HepG2 (cell line): ENCODE results near the gene SLC9C2. TPM values are rescaled to one million over a fixed set of nuclear protein-coding genes. Genes with fewer than 3 reads are reported as not detected.

Experiments
- AHDC1 ChIP-seq: sonication (generic); formaldehyde crosslinking; IDR thresholded peaks from 2 replicates; pipeline ENCODE4 v1.5.1; 2020; ENCODE audit warnings: mild to moderate bottlenecking, missing genetic modification reagents, borderline replicate concordance
- FOXJ3 ChIP-seq: sonication (generic); formaldehyde crosslinking; IDR thresholded peaks from 2 replicates; pipeline ENCODE4 v1.4.0; 2020; ENCODE audit warnings: missing genetic modification reagents, mild to moderate bottlenecking, borderline replicate concordance
- ISX ChIP-seq: sonication (generic); formaldehyde crosslinking; conservative IDR thresholded peaks from 2 replicates; pipeline ENCODE4 v1.5.0; 2020; ENCODE audit warnings: missing genetic modification reagents
- MAF1 ChIP-seq: sonication (generic); formaldehyde crosslinking; IDR thresholded peaks from 2 replicates; pipeline ENCODE4 v1.5.0; 2020; ENCODE audit warnings: missing genetic modification reagents, borderline replicate concordance
- MEIS1 ChIP-seq: sonication (generic); formaldehyde crosslinking; IDR thresholded peaks from 2 replicates; pipeline ENCODE4 v1.9.0; 2021; ENCODE audit warnings: mild to moderate bottlenecking, missing genetic modification reagents, moderate library complexity, borderline replicate concordance
- NR2F6 ChIP-seq, 2 experiments: IDR thresholded peaks; 2 replicates each; pipeline ENCODE4 v1.6.1; 2016; ENCODE audit warnings: antibody characterized with exemption in 1 of 2, mild to moderate bottlenecking in 1 of 2
- PITX1 ChIP-seq: sonication (generic); formaldehyde crosslinking; IDR thresholded peaks from 2 replicates; pipeline ENCODE4 v1.5.1; 2020; ENCODE audit warnings: mild to moderate bottlenecking, missing genetic modification reagents
- SIX1 ChIP-seq: sonication (generic); formaldehyde crosslinking; IDR thresholded peaks from 2 replicates; pipeline ENCODE4 v1.4.0; 2020; ENCODE audit warnings: missing genetic modification reagents, borderline replicate concordance
- SOX6 ChIP-seq, 2 experiments: fragments of 450-650 bp in 1 of 2; sonication (generic) in 1 of 2; formaldehyde crosslinking in 1 of 2; IDR thresholded peaks; 2 replicates each; pipeline versions ENCODE4 v1.4.0 to v1.6.1; 2017 to 2020; ENCODE audit warnings: antibody characterized with exemption in 1 of 2, mild to moderate bottlenecking in 1 of 2, missing genetic modification reagents in 1 of 2
- SP1 ChIP-seq, 2 experiments: fragments of 450-650 bp in 1 of 2; sonication (generic) in 1 of 2; formaldehyde crosslinking in 1 of 2; IDR thresholded peaks; 2 replicates each; pipeline versions ENCODE4 v1.4.0 to v1.6.1; 2016 to 2020; ENCODE audit warnings: missing genetic modification reagents in 1 of 2
- SUZ12 ChIP-seq: fragments of 150-350 bp; IDR thresholded peaks from 2 replicates; pipeline ENCODE4 v1.6.1; 2014; ENCODE audit warnings: low read depth, low read length
- SYNCRIP ChIP-seq: fragments of 200-400 bp; formaldehyde crosslinking; IDR thresholded peaks from 2 replicates; pipeline ENCODE4 v1.6.1; 2018; ENCODE audit warnings: mild to moderate bottlenecking, low read depth, low read length; ENCODE audit not compliant: insufficient read depth
- TAF1 ChIP-seq: sonication (generic); formaldehyde crosslinking; IDR thresholded peaks from 2 replicates; pipeline ENCODE4 v1.4.0; 2020; ENCODE audit warnings: missing genetic modification reagents
- TEAD3 ChIP-seq: optimal IDR thresholded peaks from 2 replicates; pipeline ENCODE3; 2016; ENCODE audit warnings: borderline replicate concordance
- TFE3 ChIP-seq: IDR thresholded peaks from 2 replicates; pipeline ENCODE4 v1.6.1; 2016
- ZBTB33 ChIP-seq: sonication (generic); formaldehyde crosslinking; IDR thresholded peaks from 2 replicates; pipeline ENCODE4 v1.4.0; 2020; ENCODE audit warnings: missing genetic modification reagents
- ZNF235 ChIP-seq: sonication (generic); formaldehyde crosslinking; IDR thresholded peaks from 2 replicates; pipeline ENCODE4 v1.8.1; 2023; ENCODE audit warnings: mild to moderate bottlenecking, missing genetic modification reagents, borderline replicate concordance
- ZNF503 ChIP-seq: sonication (generic); formaldehyde crosslinking; IDR thresholded peaks from 2 replicates; pipeline ENCODE4 v1.4.0; 2020; ENCODE audit warnings: missing genetic modification reagents
- ZNF644 ChIP-seq: IDR thresholded peaks from 2 replicates; pipeline ENCODE4 v1.6.1; 2016; ENCODE audit warnings: low read depth
- polyA plus RNA-seq, 8 experiments: library from polyadenylated mRNA; depleted of rRNA in 3 of 8; stranded (reverse) in 7 of 8; unstranded in 1 of 8; fragments of >200 nt; fragmentation: Illumina TruSeq in 4 of 8; extraction: Trizol in 4 of 8; gene quantifications; 2 replicates each; pipeline versions ENCODE4 v1.2.1 to v1.2.3, GENCODE V29; 2011 to 2016; ENCODE audit warnings: low read depth in 4 of 8, missing spikeins in 1 of 8, mixed read lengths in 1 of 8; ENCODE audit not compliant: insufficient read depth in 1 of 8
- total RNA-seq, 5 experiments: library from RNA; depleted of rRNA; stranded (reverse); fragments of >200 nt; fragmentation: Illumina TruSeq; extraction: Trizol; gene quantifications; 2 replicates each; pipeline ENCODE4 v1.2.3, GENCODE V29; 2016; ENCODE audit warnings: low read depth in 1 of 5

Gene SLC9C2
- total and polyA plus RNA-seq, 2 of the 13 experiments (the other 11 are each of a cell fraction or from before 2014, with no cell fraction given) = 0.03 TPM; not detected in 1

GRCh38 chr1:173478094-173478674 lies 124.7 kb downstream of the SLC9C2 start (continued):
- TF ChIP-seq TFE3 (peak; percentile 28; the same call in 1 of the 2 replicates), SOX6 (IDR thresholded peaks at IDR 0.05) (no peak), SOX6 (CRISPR knock-in tag; IDR thresholded peaks at IDR 0.05) (0 out of 2 replicates have a peak, but pooled peaks have one; percentile 2), ISX (CRISPR knock-in tag) (no peak), PITX1 (no peak), SYNCRIP (no peak), MEIS1 (no peak), ZNF644 (CRISPR knock-in tag) (no peak), SUZ12 (no peak), FOXJ3 (CRISPR knock-in tag) (0 out of 2 replicates have a peak, but pooled peaks have one; percentile 5), SIX1 (CRISPR knock-in tag) (no peak), ZNF503 (CRISPR knock-in tag) (no peak), TEAD3 (no peak), TAF1 (CRISPR knock-in tag) (no peak), ZNF235 (CRISPR knock-in tag) (no peak), AHDC1 (CRISPR knock-in tag) (no peak), SP1 (IDR thresholded peaks at IDR 0.05) (no peak), SP1 (CRISPR knock-in tag; IDR thresholded peaks at IDR 0.05) (no peak), NR2F6 (IDR thresholded peaks at IDR 0.05) (no peak), NR2F6 (CRISPR knock-in tag; IDR thresholded peaks at IDR 0.05) (no peak), MAF1 (CRISPR knock-in tag) (no peak), ZBTB33 (no peak)
